Gastroesophageal sphincter (tissue), 3 donors: ENCODE data around the gene RAB8A.

Experiments
- CTCF ChIP-seq, 4 experiments: fragments of 200-600 bp in 2 of 4; fragments of 450-650 bp in 2 of 4; sonication (generic) in 1 of 4; IDR thresholded peaks; one replicate each; pipeline ENCODE4 v1.5.1; 2017 to 2019; ENCODE audit warnings: antibody characterized with exemption in 4 of 4, mild to moderate bottlenecking in 2 of 4, moderate library complexity in 2 of 4
- POLR2AphosphoS5 ChIP-seq: sonication (generic); formaldehyde crosslinking; IDR thresholded peaks from one replicate; pipeline ENCODE4 v1.6.1; 2017; ENCODE audit warnings: antibody characterized with exemption

- TF ChIP-seq POLR2AphosphoS5, result no peak
- TF ChIP-seq CTCF (IDR thresholded peaks at IDR 0.05), result no peak
These were observed 3.8 kb downstream of the RAB8A start for GRCh38 chr19:16115301-16116039.
